ENCODE data around the gene C1QTNF8.

Gene C1QTNF8

GRCh38 chr16:1108299-1109252, 12.5 kb upstream of the C1QTNF8 start:
- H3K9me3 Mint-ChIP-seq: no peaks in the 10 kb centered on the region
- H3K27me3 Mint-ChIP-seq (ENCODE audit: low read depth): no peaks in the 10 kb centered on the region
- no peak overlapping the region for H3K27ac Mint-ChIP-seq
- H3K4me1 Mint-ChIP-seq (ENCODE audit: low read depth): no peaks in the 10 kb centered on the region
- no peaks in the 10 kb centered on the region for H3K36me3 Mint-ChIP-seq (ENCODE audit: low read depth)
- H3K4me3 Mint-ChIP-seq: no peak overlapping the region
- DNase-seq (ENCODE audit: low spot score): no peak

DNA sequence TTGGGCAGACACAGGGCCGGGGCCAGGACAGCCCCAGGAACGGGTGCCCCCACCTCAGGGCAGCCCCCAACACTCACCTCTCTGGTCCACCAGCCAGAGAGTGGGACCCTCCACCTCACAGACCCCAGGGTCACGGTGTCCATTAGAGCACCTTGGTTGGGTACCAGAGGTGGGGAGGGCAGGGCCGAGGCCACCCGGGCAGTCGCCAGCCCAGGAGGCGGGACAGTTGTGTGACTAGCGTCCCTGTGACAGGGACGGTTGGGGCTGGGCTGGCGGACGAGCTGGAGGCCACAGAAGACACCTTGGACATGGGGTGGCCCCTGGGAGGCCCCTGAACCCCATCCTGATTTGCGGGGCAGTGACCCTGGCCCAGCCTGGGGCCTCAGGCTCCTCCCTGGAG, 11.7 kb upstream of the C1QTNF8 start:
- H3K9me3 Mint-ChIP-seq: no peaks in the 10 kb centered on the region
- no peaks in the 10 kb centered on the region for H3K27me3 Mint-ChIP-seq (ENCODE audit: low read depth)
- no peak for DNase-seq (ENCODE audit: low spot score)
- H3K4me3 Mint-ChIP-seq: no peak overlapping the region
- no peaks in the 10 kb centered on the region for H3K4me1 Mint-ChIP-seq (ENCODE audit: low read depth)
- no peaks in the 10 kb centered on the region for H3K36me3 Mint-ChIP-seq (ENCODE audit: low read depth)
- H3K27ac Mint-ChIP-seq: no peak overlapping the region

GRCh38 chr16:1107141-1107540, 11.1 kb upstream of the C1QTNF8 start:
- H3K27ac Mint-ChIP-seq: no peak overlapping the region
- H3K4me1 Mint-ChIP-seq (ENCODE audit: low read depth): no peaks in the 10 kb centered on the region

GRCh38 chr16:1106659-1107058, 10.6 kb upstream of the C1QTNF8 start:
- H3K27ac Mint-ChIP-seq: no peak overlapping the region
- DNase-seq (ENCODE audit: low spot score): no peak
- no peak overlapping the region for H3K4me3 Mint-ChIP-seq
- H3K4me1 Mint-ChIP-seq (ENCODE audit: low read depth): no peaks in the 10 kb centered on the region
- no peaks in the 10 kb centered on the region for H3K36me3 Mint-ChIP-seq (ENCODE audit: low read depth)
- no peaks in the 10 kb centered on the region for H3K27me3 Mint-ChIP-seq (ENCODE audit: low read depth)
- no peaks in the 10 kb centered on the region for H3K9me3 Mint-ChIP-seq

More at GRCh38 chr16:1107141-1107540, 11.1 kb upstream of the C1QTNF8 start:
- H3K9me3 Mint-ChIP-seq: no peaks in the 10 kb centered on the region
- H3K36me3 Mint-ChIP-seq (ENCODE audit: low read depth): no peaks in the 10 kb centered on the region
- no peak overlapping the region for H3K4me3 Mint-ChIP-seq
- no peak for DNase-seq (ENCODE audit: low spot score)
- H3K27me3 Mint-ChIP-seq (ENCODE audit: low read depth): no peaks in the 10 kb centered on the region

GRCh38 chr16:1105888-1106620, 10.0 kb upstream of the C1QTNF8 start:
- H3K9me3 Mint-ChIP-seq: no peaks in the 10 kb centered on the region
- H3K4me1 Mint-ChIP-seq (ENCODE audit: low read depth): no peaks in the 10 kb centered on the region
- no peaks in the 10 kb centered on the region for H3K27me3 Mint-ChIP-seq (ENCODE audit: low read depth)
- no peak overlapping the region for H3K27ac Mint-ChIP-seq
- DNase-seq (ENCODE audit: low spot score): peak; percentile 14
- no peaks in the 10 kb centered on the region for H3K36me3 Mint-ChIP-seq (ENCODE audit: low read depth)
- H3K4me3 Mint-ChIP-seq: no peak overlapping the region

- H3K9me3 Mint-ChIP-seq: no peaks in the 10 kb centered on the region
Measured at GRCh38 chr16:1103636-1103980, 7.6 kb upstream of the C1QTNF8 start.

GRCh38 chr16:1102921-1103635, 7.0 kb upstream of the C1QTNF8 start:
- H3K27me3 Mint-ChIP-seq (ENCODE audit: low read depth): no peaks in the 10 kb centered on the region
- H3K9me3 Mint-ChIP-seq: no peaks in the 10 kb centered on the region
- no peak overlapping the region for H3K4me3 Mint-ChIP-seq
- no peaks in the 10 kb centered on the region for H3K36me3 Mint-ChIP-seq (ENCODE audit: low read depth)
- DNase-seq (ENCODE audit: low spot score): peak; percentile 60
- H3K4me1 Mint-ChIP-seq (ENCODE audit: low read depth): no peaks in the 10 kb centered on the region
- H3K27ac Mint-ChIP-seq: no peak overlapping the region

More at GRCh38 chr16:1103636-1103980, 7.6 kb upstream of the C1QTNF8 start:
- H3K36me3 Mint-ChIP-seq (ENCODE audit: low read depth): no peaks in the 10 kb centered on the region
- H3K4me1 Mint-ChIP-seq (ENCODE audit: low read depth): no peaks in the 10 kb centered on the region
- DNase-seq (ENCODE audit: low spot score): no peak
- no peak overlapping the region for H3K4me3 Mint-ChIP-seq
- no peaks in the 10 kb centered on the region for H3K27me3 Mint-ChIP-seq (ENCODE audit: low read depth)
- no peak overlapping the region for H3K27ac Mint-ChIP-seq

DNA sequence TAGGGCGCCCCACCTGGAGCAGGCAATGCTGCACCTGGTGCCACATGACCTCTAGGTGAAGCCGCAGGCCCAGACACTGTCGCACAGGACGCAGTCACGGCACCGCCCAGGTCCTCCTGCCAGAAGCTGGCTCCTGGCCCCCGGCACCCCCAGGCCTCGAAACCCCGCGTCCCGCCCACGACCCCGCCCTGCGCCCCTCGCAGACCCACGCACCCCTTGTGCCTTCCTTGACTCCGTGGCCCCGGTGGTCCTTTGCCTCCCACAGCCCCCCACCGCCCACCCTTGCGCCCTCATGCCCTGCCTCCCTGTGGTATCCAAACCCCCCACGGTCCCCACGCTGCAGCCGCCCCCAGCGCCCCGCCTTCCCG, 6.3 kb upstream of the C1QTNF8 start:
- Mint-ChIP-seq H3K4me3 (no peak overlapping the region), H3K27me3 (ENCODE audit: low read depth) (no peaks in the 10 kb centered on the region), H3K9me3 (no peaks in the 10 kb centered on the region), H3K36me3 (ENCODE audit: low read depth) (no peaks in the 10 kb centered on the region), H3K27ac (no peak overlapping the region), H3K4me1 (ENCODE audit: low read depth) (no peaks in the 10 kb centered on the region)
- DNase-seq (ENCODE audit: low spot score): no peak

- no peak for DNase-seq (ENCODE audit: low spot score)
- Mint-ChIP-seq H3K27ac (no peak overlapping the region), H3K4me3 (no peak overlapping the region), H3K27me3 (ENCODE audit: low read depth) (no peaks in the 10 kb centered on the region), H3K36me3 (ENCODE audit: low read depth) (no peaks in the 10 kb centered on the region), H3K4me1 (ENCODE audit: low read depth) (no peaks in the 10 kb centered on the region), H3K9me3 (no peaks in the 10 kb centered on the region)
Measured at GRCh38 chr16:1101573-1102332, 5.7 kb upstream of the C1QTNF8 start.

GRCh38 chr16:1101133-1101532, 5.1 kb upstream of the C1QTNF8 start:
- H3K9me3 Mint-ChIP-seq: no peaks in the 10 kb centered on the region
- no peaks in the 10 kb centered on the region for H3K36me3 Mint-ChIP-seq (ENCODE audit: low read depth)
- DNase-seq (ENCODE audit: low spot score): no peak
- no peak overlapping the region for H3K27ac Mint-ChIP-seq
- no peaks in the 10 kb centered on the region for H3K27me3 Mint-ChIP-seq (ENCODE audit: low read depth)
- no peak overlapping the region for H3K4me3 Mint-ChIP-seq
- no peaks in the 10 kb centered on the region for H3K4me1 Mint-ChIP-seq (ENCODE audit: low read depth)

DNA sequence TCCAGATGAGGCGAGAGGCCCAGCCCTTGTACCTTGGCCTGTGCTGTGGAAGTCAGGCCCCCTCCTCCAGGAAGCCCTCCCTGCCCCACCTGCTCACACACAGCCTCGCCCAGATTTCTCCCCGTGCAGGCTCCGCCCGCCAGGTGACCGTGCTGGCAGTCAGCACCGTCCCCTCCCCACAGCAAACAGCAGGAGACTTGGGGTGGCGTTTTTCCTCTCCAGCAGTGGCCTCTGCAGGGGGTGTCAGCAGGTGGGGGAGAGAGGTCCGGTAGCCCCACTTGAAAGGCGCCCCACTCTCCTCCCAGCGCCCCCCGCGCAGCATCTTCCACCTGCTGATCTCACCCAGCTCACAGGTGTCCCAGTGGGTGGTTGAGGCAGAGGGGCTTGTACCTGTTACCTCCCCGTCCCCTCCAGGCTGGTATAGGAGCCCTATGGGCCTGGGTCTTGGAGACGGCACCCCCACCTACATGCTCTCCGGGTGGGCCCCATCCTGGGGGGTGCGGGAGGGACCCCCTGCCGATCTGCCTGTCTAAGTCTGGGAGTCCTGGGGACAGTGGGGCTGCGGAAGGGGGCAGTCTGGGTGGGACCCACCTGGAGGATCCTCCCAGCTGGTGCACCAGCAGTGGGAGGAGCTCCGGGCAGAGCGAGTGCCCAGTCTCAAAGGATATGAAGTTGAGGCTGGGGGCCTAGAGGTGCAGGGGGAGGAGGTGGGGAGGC, 4.2 kb upstream of the C1QTNF8 start:
- H3K36me3 Mint-ChIP-seq (ENCODE audit: low read depth): no peaks in the 10 kb centered on the region
- H3K4me1 Mint-ChIP-seq (ENCODE audit: low read depth): no peaks in the 10 kb centered on the region
- no peak for DNase-seq (ENCODE audit: low spot score)
- H3K27me3 Mint-ChIP-seq (ENCODE audit: low read depth): no peaks in the 10 kb centered on the region
- no peaks in the 10 kb centered on the region for H3K9me3 Mint-ChIP-seq
- H3K27ac Mint-ChIP-seq: no peak overlapping the region
- H3K4me3 Mint-ChIP-seq: no peak overlapping the region

DNA sequence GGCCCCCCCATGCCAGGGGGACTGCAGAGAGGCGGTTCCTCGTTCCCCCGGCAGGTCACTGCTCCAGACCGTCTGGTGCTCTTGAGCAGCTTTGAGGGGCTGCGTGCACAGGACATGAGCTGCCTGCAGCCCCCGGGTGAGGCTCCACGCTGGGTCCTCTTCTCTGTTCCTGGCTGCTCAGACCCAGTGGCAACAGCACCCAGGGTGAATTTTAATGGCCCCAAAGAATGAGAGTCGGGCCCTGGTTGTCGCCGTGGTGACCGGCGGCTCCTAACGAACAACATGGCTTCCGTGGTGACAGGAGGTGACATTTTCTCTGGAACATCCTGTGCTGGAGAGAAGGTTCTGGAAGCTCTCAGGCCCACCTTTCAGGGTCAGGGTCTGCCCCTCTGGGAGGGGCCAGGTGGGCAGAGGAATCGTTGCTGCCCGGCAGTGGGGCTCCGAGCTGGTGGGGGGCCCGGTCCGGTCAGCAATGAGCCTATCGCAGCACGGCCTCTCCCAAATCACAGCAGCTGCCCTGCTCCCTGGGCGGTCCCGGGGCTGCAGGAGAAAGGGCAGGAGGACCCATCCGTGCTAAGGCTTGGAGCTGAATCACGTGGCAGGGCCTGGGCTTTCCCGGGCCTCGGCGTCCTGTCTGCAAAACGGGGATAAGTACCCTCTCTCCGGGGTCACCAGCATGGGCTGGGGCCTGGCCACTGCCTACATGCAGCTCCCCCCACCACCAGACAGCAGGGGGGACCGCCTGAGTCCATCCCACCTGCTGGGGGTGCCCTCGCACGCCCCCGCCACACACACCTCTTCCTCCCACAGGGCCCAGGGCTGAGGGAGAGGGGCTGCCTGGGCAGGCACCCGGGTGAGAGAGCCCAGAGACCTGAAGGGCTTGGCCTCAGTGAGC, 3.4 kb upstream of the C1QTNF8 start:
- Mint-ChIP-seq H3K4me1 (ENCODE audit: low read depth) (no peaks in the 10 kb centered on the region), H3K36me3 (ENCODE audit: low read depth) (no peaks in the 10 kb centered on the region), H3K27me3 (ENCODE audit: low read depth) (no peaks in the 10 kb centered on the region), H3K27ac (no peak overlapping the region), H3K9me3 (no peaks in the 10 kb centered on the region), H3K4me3 (no peak overlapping the region)
- DNase-seq (ENCODE audit: low spot score): no peak
